Caco-2 (cell line): ENCODE data around the gene SCARF2. TPM values are rescaled to one million over a fixed set of nuclear protein-coding genes. Genes with fewer than 3 reads are reported as not detected.

Experiments used
- BruUV-seq: library from RNA; stranded (reverse); fragments of 400-500 nt; replicated peaks from 2 replicates; lab custom pipeline; 2021; lab: Mats Ljungman, UMichigan
- CTCF ChIA-PET: fragments of 300-600 bp; sonication (Branson Sonifier 250); formaldehyde crosslinking; loops from one replicate; lab custom pipeline; 2022; ENCODE audit warnings: antibody characterized with exemption; lab: Charles Lee
- POLR2A ChIA-PET: fragments of 300-600 bp; sonication (Branson Sonifier 250); formaldehyde crosslinking; loops from one replicate; lab custom pipeline; 2022; ENCODE audit warnings: antibody characterized with exemption; lab: Charles Lee
- DNase-seq, 2 experiments: peaks; one replicate each; pipeline versions ENCODE4 v3.0.0 to v3.0.0-alpha.2; 2020 to 2022
- H3K27me3 ChIP-seq: replicated peaks from 2 replicates; pipeline ENCODE4 v1.6.0; 2011; ENCODE audit warnings: low read length; ENCODE audit not compliant: control insufficient read depth, insufficient read depth
- H3K36me3 ChIP-seq: 2 replicates; pipeline ENCODE4 v1.5.1; 2011; ENCODE audit warnings: low read length; ENCODE audit not compliant: control insufficient read depth, insufficient read depth
- H3K4me1 ChIP-seq: fragments of 250-450 bp; sonication (Bioruptor Pico); 2 replicates; pipeline ENCODE4 v1.5.1; 2020; ENCODE audit warnings: mild to moderate bottlenecking
- H3K4me3 ChIP-seq: 2 replicates; pipeline ENCODE4 v1.5.1; 2011; ENCODE audit warnings: low read depth, mild to moderate bottlenecking, control low read depth, low read length
- H3K9me3 ChIP-seq: fragments of 250-450 bp; sonication (Bioruptor Pico); 2 replicates; pipeline ENCODE4 v1.5.1; 2020; ENCODE audit warnings: mild to moderate bottlenecking, moderate library complexity
- H3K27ac Mint-ChIP-seq: one replicate; pipeline ENCODE4 v1.8.0; 2022; ENCODE audit warnings: mixed read lengths; ENCODE audit not compliant: unreplicated experiment
- H3K27me3 Mint-ChIP-seq: one replicate; pipeline ENCODE4 v1.8.0; 2022; ENCODE audit warnings: mixed read lengths; ENCODE audit not compliant: insufficient read depth, unreplicated experiment
- H3K36me3 Mint-ChIP-seq: one replicate; pipeline ENCODE4 v1.8.0; 2022; ENCODE audit warnings: mild to moderate bottlenecking, mixed read lengths; ENCODE audit not compliant: insufficient read depth, unreplicated experiment
- H3K4me1 Mint-ChIP-seq: one replicate; pipeline ENCODE4 v1.8.0; 2022; ENCODE audit warnings: low read depth, mixed read lengths; ENCODE audit not compliant: unreplicated experiment
- H3K4me3 Mint-ChIP-seq: one replicate; pipeline ENCODE4 v1.8.0; 2022; ENCODE audit warnings: mild to moderate bottlenecking, moderate library complexity, mixed read lengths; ENCODE audit not compliant: unreplicated experiment
- H3K9me3 Mint-ChIP-seq: one replicate; pipeline ENCODE4 v1.8.0; 2022; ENCODE audit warnings: mixed read lengths; ENCODE audit not compliant: unreplicated experiment
- intact Hi-C: fragments of 100-400 bp; cut with micrococcal nuclease; formaldehyde crosslinking; loops from one replicate; pipeline ENCODE4 v1.10.0; 2022; ENCODE audit not compliant: unreplicated experiment
- total RNA-seq: library from RNA; stranded (reverse); gene quantifications from 2 replicates; pipeline ENCODE4 v1.2.3, GENCODE V29; 2022
- TF ChIP-seq, protein P1 (sequence below), 2 experiments: fragments of 200-600 bp in 1 of 2; IDR thresholded peaks; 1 replicate in 1 of 2; 2 replicates in 1 of 2; pipeline versions ENCODE4 v1.5.1 to v1.8.0; 2011 to 2022; ENCODE audit warnings: antibody characterized with exemption in 1 of 2, control low read depth in 1 of 2, inconsistent platforms in 1 of 2, low read depth in 1 of 2, low read length in 1 of 2, mild to moderate bottlenecking in 1 of 2, moderate library complexity in 1 of 2; ENCODE audit not compliant: insufficient read depth in 1 of 2, severe bottlenecking in 1 of 2, unreplicated experiment in 1 of 2

SCARF2 gene
- total RNA-seq, 1 experiment from 2014 or later = 0.73 TPM

GRCh38 chr22:20408891-20409290, 28.7 kb downstream of the SCARF2 start:
- no peaks in the 10 kb centered on the region for H3K4me1 Mint-ChIP-seq
- CTCF ChIA-PET = no interaction called here
- Histone ChIP-seq H3K9me3 (no peaks in the 10 kb centered on the region), H3K36me3 (no peaks in the 10 kb centered on the region), H3K27me3 (no peaks in the 10 kb centered on the region), H3K4me3 (no peak overlapping the region), H3K4me1 (no peaks in the 10 kb centered on the region)
- no peak overlapping the region for H3K27ac Mint-ChIP-seq
- peaks cover 5% of the 10 kb centered on the region for H3K36me3 Mint-ChIP-seq
- intact Hi-C loops = no loop called here
- POLR2A ChIA-PET = no interaction called here
- no peak overlapping the region for H3K4me3 Mint-ChIP-seq
- TF ChIP-seq, protein P1, sequence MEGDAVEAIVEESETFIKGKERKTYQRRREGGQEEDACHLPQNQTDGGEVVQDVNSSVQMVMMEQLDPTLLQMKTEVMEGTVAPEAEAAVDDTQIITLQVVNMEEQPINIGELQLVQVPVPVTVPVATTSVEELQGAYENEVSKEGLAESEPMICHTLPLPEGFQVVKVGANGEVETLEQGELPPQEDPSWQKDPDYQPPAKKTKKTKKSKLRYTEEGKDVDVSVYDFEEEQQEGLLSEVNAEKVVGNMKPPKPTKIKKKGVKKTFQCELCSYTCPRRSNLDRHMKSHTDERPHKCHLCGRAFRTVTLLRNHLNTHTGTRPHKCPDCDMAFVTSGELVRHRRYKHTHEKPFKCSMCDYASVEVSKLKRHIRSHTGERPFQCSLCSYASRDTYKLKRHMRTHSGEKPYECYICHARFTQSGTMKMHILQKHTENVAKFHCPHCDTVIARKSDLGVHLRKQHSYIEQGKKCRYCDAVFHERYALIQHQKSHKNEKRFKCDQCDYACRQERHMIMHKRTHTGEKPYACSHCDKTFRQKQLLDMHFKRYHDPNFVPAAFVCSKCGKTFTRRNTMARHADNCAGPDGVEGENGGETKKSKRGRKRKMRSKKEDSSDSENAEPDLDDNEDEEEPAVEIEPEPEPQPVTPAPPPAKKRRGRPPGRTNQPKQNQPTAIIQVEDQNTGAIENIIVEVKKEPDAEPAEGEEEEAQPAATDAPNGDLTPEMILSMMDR (IDR thresholded peaks at IDR 0.05; ENCODE audit: insufficient read depth in 1 of 2, low read depth in 1 of 2, low read length in 1 of 2, severe bottlenecking in 1 of 2, unreplicated experiment in 1 of 2) = no peak
- H3K9me3 Mint-ChIP-seq = no peaks in the 10 kb centered on the region
- no peaks in the 10 kb centered on the region for H3K27me3 Mint-ChIP-seq
- BruUV-seq = no TSS peak
- DNase-seq = no peak

DNA sequence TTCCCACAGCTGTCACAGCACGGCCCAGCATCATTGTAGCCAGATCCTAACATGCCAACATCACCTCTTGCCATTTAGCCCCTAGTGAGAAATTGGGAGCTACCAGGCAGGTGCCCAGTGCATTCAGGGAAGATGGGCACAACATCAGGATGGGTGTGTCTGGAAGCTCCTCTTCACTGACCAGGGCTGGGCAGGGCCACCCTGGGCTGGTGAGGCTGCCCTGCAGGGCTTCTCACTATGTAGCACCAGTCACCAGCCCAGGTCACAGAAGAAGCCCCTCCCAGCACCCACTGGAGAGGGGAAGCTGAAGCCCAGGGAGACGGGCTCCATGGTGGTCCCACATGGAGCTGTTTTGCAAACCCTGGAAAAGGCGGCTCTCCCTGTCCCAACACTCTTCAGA, 29.8 kb downstream of the SCARF2 start:
- H3K4me1 ChIP-seq = no peaks in the 10 kb centered on the region
- intact Hi-C loops = no loop called here
- Mint-ChIP-seq H3K4me1 (no peaks in the 10 kb centered on the region), H3K27me3 (no peaks in the 10 kb centered on the region), H3K36me3 (peaks cover 5% of the 10 kb centered on the region), H3K4me3 (no peak overlapping the region), H3K27ac (no peak overlapping the region), H3K9me3 (no peaks in the 10 kb centered on the region)
- BruUV-seq = no TSS peak
- no peak overlapping the region for H3K4me3 ChIP-seq
- no peaks in the 10 kb centered on the region for H3K36me3 ChIP-seq
- no peaks in the 10 kb centered on the region for H3K27me3 ChIP-seq
- DNase-seq = no peak
- POLR2A ChIA-PET = no interaction called here
- TF ChIP-seq, protein P1 (IDR thresholded peaks at IDR 0.05; ENCODE audit: insufficient read depth in 1 of 2, low read depth in 1 of 2, low read length in 1 of 2, severe bottlenecking in 1 of 2, unreplicated experiment in 1 of 2) = no peak
- no peaks in the 10 kb centered on the region for H3K9me3 ChIP-seq
- CTCF ChIA-PET = no interaction called here

- no TSS peak for BruUV-seq
- H3K4me1 ChIP-seq = no peaks in the 10 kb centered on the region
- Mint-ChIP-seq H3K36me3 (peaks cover 5% of the 10 kb centered on the region), H3K4me1 (no peaks in the 10 kb centered on the region), H3K27me3 (no peaks in the 10 kb centered on the region), H3K27ac (no peak overlapping the region), H3K4me3 (no peak overlapping the region), H3K9me3 (no peaks in the 10 kb centered on the region)
- ChIA-PET CTCF (no interaction called here), POLR2A (no interaction called here)
- no peaks in the 10 kb centered on the region for H3K27me3 ChIP-seq
- no peaks in the 10 kb centered on the region for H3K36me3 ChIP-seq
- DNase-seq = no peak
- intact Hi-C loops = no loop called here
- TF ChIP-seq, protein P1 (IDR thresholded peaks at IDR 0.05; ENCODE audit: insufficient read depth in 1 of 2, low read depth in 1 of 2, low read length in 1 of 2, severe bottlenecking in 1 of 2, unreplicated experiment in 1 of 2) = no peak
- no peaks in the 10 kb centered on the region for H3K9me3 ChIP-seq
- no peak overlapping the region for H3K4me3 ChIP-seq
These were observed 30.8 kb downstream of the SCARF2 start for GRCh38 chr22:20406686-20407408.
